H9 (cell line): ENCODE measurements around the gene NEURL2. TPM values are rescaled to one million over a fixed set of nuclear protein-coding genes. Genes with fewer than 3 reads are reported as not detected.

ENCODE experiments used
- DNase-seq: peaks from one replicate; pipeline ENCODE4 v3.0.0-alpha.2; 2017
- H2AFZ ChIP-seq: one replicate; pipeline ENCODE4 v1.6.1; 2013; ENCODE audit warnings: mild to moderate bottlenecking, low read length, control low read depth, moderate library complexity
- H2AK5ac ChIP-seq: 2 replicates; pipeline ENCODE4 v1.6.1; 2013; ENCODE audit warnings: low read length, control low read depth, mixed read lengths; ENCODE audit not compliant: insufficient read length
- H2BK120ac ChIP-seq: one replicate; pipeline ENCODE4 v1.6.1; 2013; ENCODE audit warnings: low read depth, mild to moderate bottlenecking, low read length, control low read depth, inconsistent platforms; ENCODE audit not compliant: poor library complexity, severe bottlenecking
- H2BK12ac ChIP-seq: 2 replicates; pipeline ENCODE4 v1.6.1; 2013; ENCODE audit warnings: low read length, control low read depth, mixed read lengths, low read depth; ENCODE audit not compliant: insufficient read length
- H2BK15ac ChIP-seq: 2 replicates; pipeline ENCODE4 v1.6.1; 2013; ENCODE audit warnings: low read depth, low read length, control low read depth
- H2BK20ac ChIP-seq: one replicate; pipeline ENCODE4 v1.6.1; 2013; ENCODE audit warnings: low read depth, mild to moderate bottlenecking, low read length, control low read depth, inconsistent platforms; ENCODE audit not compliant: poor library complexity, severe bottlenecking
- H2BK5ac ChIP-seq: 2 replicates; pipeline ENCODE4 v1.6.1; 2013; ENCODE audit warnings: low read length, control low read depth, mixed read lengths; ENCODE audit not compliant: insufficient read length
- H3K14ac ChIP-seq: 2 replicates; pipeline ENCODE4 v1.6.1; 2013; ENCODE audit warnings: low read length, control low read depth; ENCODE audit not compliant: insufficient read depth
- H3K18ac ChIP-seq: 2 replicates; pipeline ENCODE4 v1.6.1; 2013; ENCODE audit warnings: low read depth, mild to moderate bottlenecking, mixed read lengths, low read length, control low read depth; ENCODE audit not compliant: insufficient read length
- H3K23ac ChIP-seq: 2 replicates; pipeline ENCODE4 v1.6.1; 2013; ENCODE audit warnings: low read length, control low read depth, mixed read lengths, low read depth; ENCODE audit not compliant: insufficient read length
- H3K23me2 ChIP-seq: 2 replicates; pipeline ENCODE4 v1.6.1; 2013; ENCODE audit warnings: low read depth, mild to moderate bottlenecking, mixed read lengths, low read length, control low read depth; ENCODE audit not compliant: insufficient read length, poor library complexity, severe bottlenecking
- H3K27ac ChIP-seq: 2 replicates; pipeline ENCODE4 v1.5.1; 2013; ENCODE audit warnings: low read length, control low read depth, mixed read lengths, low read depth; ENCODE audit not compliant: insufficient read length
- H3K27me3 ChIP-seq: 2 replicates; pipeline ENCODE4 v1.6.1; 2013; ENCODE audit warnings: low read length, control low read depth, inconsistent platforms; ENCODE audit not compliant: insufficient read depth
- H3K4ac ChIP-seq: 2 replicates; pipeline ENCODE4 v1.6.1; 2013; ENCODE audit warnings: low read depth, mild to moderate bottlenecking, control low read depth, inconsistent platforms, low read length, moderate library complexity
- H3K4me1 ChIP-seq: 2 replicates; pipeline ENCODE4 v1.6.1; 2013; ENCODE audit warnings: low read length, control low read depth, inconsistent platforms; ENCODE audit not compliant: insufficient read depth
- H3K4me2 ChIP-seq: 2 replicates; pipeline ENCODE4 v1.6.1; 2013; ENCODE audit warnings: low read length, control low read depth, mixed read lengths; ENCODE audit not compliant: insufficient read length, insufficient read depth
- H3K56ac ChIP-seq: 2 replicates; pipeline ENCODE4 v1.6.1; 2013; ENCODE audit warnings: low read depth, mild to moderate bottlenecking, mixed read lengths, low read length, control low read depth; ENCODE audit not compliant: insufficient read length
- H3K79me1 ChIP-seq: 2 replicates; pipeline ENCODE4 v1.6.1; 2013; ENCODE audit warnings: low read depth, mild to moderate bottlenecking, moderate library complexity, low read length, control low read depth, inconsistent platforms; ENCODE audit not compliant: insufficient read depth, poor library complexity, severe bottlenecking
- H3K79me2 ChIP-seq: 2 replicates; pipeline ENCODE4 v1.6.1; 2013; ENCODE audit warnings: low read length, control low read depth, inconsistent platforms; ENCODE audit not compliant: insufficient read depth
- H3K9ac ChIP-seq: 2 replicates; pipeline ENCODE4 v1.6.1; 2013; ENCODE audit warnings: low read length, control low read depth, mixed read lengths; ENCODE audit not compliant: insufficient read length; ENCODE audit errors: extremely low read depth
- H3K9me3 ChIP-seq: one replicate; pipeline ENCODE4 v1.6.1; 2013; ENCODE audit warnings: low read depth, low read length, inconsistent platforms; ENCODE audit not compliant: control insufficient read depth
- H3T11ph ChIP-seq: one replicate; pipeline ENCODE4 v1.6.1; 2013; ENCODE audit warnings: mild to moderate bottlenecking, low read length, control low read depth, inconsistent platforms
- H4K20me1 ChIP-seq: one replicate; pipeline ENCODE4 v1.6.1; 2013; ENCODE audit not compliant: control insufficient read depth, insufficient read length, insufficient read depth
- H4K5ac ChIP-seq: 2 replicates; pipeline ENCODE4 v1.6.1; 2013; ENCODE audit warnings: low read depth, mild to moderate bottlenecking, mixed read lengths, low read length, control low read depth; ENCODE audit not compliant: insufficient read length
- H4K8ac ChIP-seq: replicated peaks from 2 replicates; pipeline ENCODE4 v1.6.1; 2013; ENCODE audit warnings: low read length, control low read depth, mixed read lengths, low read depth; ENCODE audit not compliant: insufficient read length
- H4K91ac ChIP-seq: 2 replicates; pipeline ENCODE4 v1.6.1; 2013; ENCODE audit warnings: low read depth, mild to moderate bottlenecking, moderate library complexity, mixed read lengths, low read length, control low read depth; ENCODE audit not compliant: insufficient read length
- H3K27ac Mint-ChIP-seq, 3 experiments: 2 replicates in 2 of 3; 3 replicates in 1 of 3; pipeline ENCODE4 v1.8.0; 2020 to 2021; ENCODE audit warnings: mixed read lengths in 3 of 3, mild to moderate bottlenecking in 1 of 3, moderate library complexity in 1 of 3
- H3K27me3 Mint-ChIP-seq: 2 replicates; pipeline ENCODE4 v1.8.0; 2021; ENCODE audit warnings: low read depth, mild to moderate bottlenecking, moderate library complexity, mixed read lengths
- H3K36me3 Mint-ChIP-seq, 3 experiments: 2 replicates in 2 of 3; 3 replicates in 1 of 3; pipeline ENCODE4 v1.8.0; 2020 to 2021; ENCODE audit warnings: low read depth in 3 of 3, mixed read lengths in 3 of 3; ENCODE audit not compliant: insufficient read depth in 1 of 3
- H3K4me1 Mint-ChIP-seq, 2 experiments: 2 replicates each; pipeline ENCODE4 v1.8.0; 2020; ENCODE audit warnings: mixed read lengths in 2 of 2
- H3K4me3 Mint-ChIP-seq, 2 experiments: 2 replicates in 1 of 2; 3 replicates in 1 of 2; pipeline ENCODE4 v1.8.0; 2020 to 2021; ENCODE audit warnings: mild to moderate bottlenecking in 2 of 2, mixed read lengths in 2 of 2, moderate library complexity in 1 of 2
- H3K9me3 Mint-ChIP-seq, 2 experiments: 2 replicates in 1 of 2; 3 replicates in 1 of 2; pipeline ENCODE4 v1.8.0; 2020; ENCODE audit warnings: mild to moderate bottlenecking in 2 of 2, mixed read lengths in 2 of 2, moderate library complexity in 1 of 2
- CTCF ChIP-seq: fragments of 200-600 bp; sonication (generic); conservative IDR thresholded peaks from 3 replicates; pipeline ENCODE4 v1.8.0; 2021; ENCODE audit warnings: antibody characterized with exemption, mild to moderate bottlenecking
- WGBS: extraction: QIAGEN DNeasy Blood & Tissue Kit; methylation state at CpG from one replicate; pipeline ENCODE4 v1.1.7; 2013; ENCODE audit warnings: missing lambda C conversion rate, low lambda C conversion rate, mixed read lengths; ENCODE audit not compliant: insufficient read length; ENCODE audit errors: extremely low coverage; 5-methylcytosine and 5-hydroxymethylcytosine counted together
- total RNA-seq: library from RNA; stranded (reverse); gene quantifications from 2 replicates; pipeline ENCODE4 v1.2.1, GENCODE V29; 2021

The NEURL2 gene
- total RNA-seq, 1 experiment from 2014 or later = 5.4 TPM

- Histone ChIP-seq H2BK12ac (no peak overlapping the region), H2AFZ (no peak overlapping the region), H4K91ac (no peak overlapping the region), H3K79me2 (no peaks in the 10 kb centered on the region), H3K4me2 (no peak overlapping the region), H2BK20ac (no peak overlapping the region), H3K4ac (no peak overlapping the region), H3K23me2 (peaks cover 13% of the 10 kb centered on the region), H3K27me3 (no peaks in the 10 kb centered on the region), H3K4me1 (no peaks in the 10 kb centered on the region), H3K23ac (no peak overlapping the region), H3K79me1 (no peaks in the 10 kb centered on the region), H3K27ac (no peak overlapping the region), H3K56ac (no peak overlapping the region), H3T11ph (no peak overlapping the region), H3K18ac (no peak overlapping the region), H2BK5ac (no peak overlapping the region), H2BK120ac (no peak overlapping the region), H2BK15ac (no peak overlapping the region), H2AK5ac (no peak overlapping the region), H3K14ac (no peak overlapping the region), H4K20me1 (no peaks in the 10 kb centered on the region), H3K9ac (no peak overlapping the region), H4K5ac (no peak overlapping the region), H4K8ac (no peak overlapping the region), H3K9me3 (no peaks in the 10 kb centered on the region)
- no peak for TF ChIP-seq CTCF
- Mint-ChIP-seq H3K27ac (no peak overlapping the region), H3K27me3 (no peaks in the 10 kb centered on the region), H3K4me3 (no peak overlapping the region), H3K4me1 (peaks cover 11 to 20% of the 10 kb centered on the region in 2 experiments), H3K36me3 (peaks cover 53 to 62% (median 56%) of the 10 kb centered on the region in 3 experiments; a peak in 6 of 7 replicates), H3K9me3 (no peaks in the 10 kb centered on the region)
- WGBS = no CpG with 5 or more reads among the region's 17 CpGs
- no peak for DNase-seq
Measured at GRCh38 chr20:45907219-45907948, 16.4 kb upstream of the NEURL2 start.
